Pons (tissue), 1 donor: ENCODE data around the gene SMARCE1.

Experiments
- DNase-seq: peaks from one replicate; pipeline ENCODE4 v3.0.0-alpha.2; 2016; ENCODE audit warnings: low spot score

The SMARCE1 gene

GRCh38 chr17:40647624-40648383 is at the start of gene SMARCE1:
SMARCE1 (minus strand) TSS chr17:40647818; CDS start chr17:40645802, 2,016 bp downstream.
- peak; percentile 48 for DNase-seq

GRCh38 chr17:40697297-40697696 is 49.7 kb upstream of the SMARCE1 start:
- no peak for DNase-seq

GRCh38 chr17:40696651-40697072 is 49.0 kb upstream of the SMARCE1 start:
- no peak for DNase-seq

- no peak for DNase-seq
Measured at GRCh38 chr17:40695874-40696472, 48.4 kb upstream of the SMARCE1 start.

GRCh38 chr17:40694584-40694983 is 47.0 kb upstream of the SMARCE1 start:
- DNase-seq = no peak

- no peak for DNase-seq
Measured at GRCh38 chr17:40687106-40687505, 39.5 kb upstream of the SMARCE1 start.

- no peak for DNase-seq
Measured at GRCh38 chr17:40686192-40686591, 38.6 kb upstream of the SMARCE1 start.

- no peak for DNase-seq
Measured at GRCh38 chr17:40680998-40681397, 33.4 kb upstream of the SMARCE1 start.

- DNase-seq = no peak
Measured at GRCh38 chr17:40679523-40679907, 31.9 kb upstream of the SMARCE1 start.

GRCh38 chr17:40678902-40679522 is 31.4 kb upstream of the SMARCE1 start:
- no peak for DNase-seq

GRCh38 chr17:40675905-40676304 is 28.3 kb upstream of the SMARCE1 start:
- no peak for DNase-seq

- no peak for DNase-seq
Measured at GRCh38 chr17:40672654-40673053, 25.0 kb upstream of the SMARCE1 start.

- no peak for DNase-seq
Measured at GRCh38 chr17:40671282-40671681, 23.7 kb upstream of the SMARCE1 start.

- DNase-seq = no peak
Measured at GRCh38 chr17:40666331-40666730, 18.7 kb upstream of the SMARCE1 start.

- peak; percentile 5 for DNase-seq
Measured at GRCh38 chr17:40664582-40665333, 17.1 kb upstream of the SMARCE1 start, which contains the start of gene KRT222. KRT222 (minus strand) TSS chr17:40665177; CDS start chr17:40665099, 78 bp downstream.

GRCh38 chr17:40663252-40663651 is 15.6 kb upstream of the SMARCE1 start:
- no peak for DNase-seq

- no peak for DNase-seq
Measured at GRCh38 chr17:40659911-40660310, 12.3 kb upstream of the SMARCE1 start.

GRCh38 chr17:40658396-40658795 is 10.8 kb upstream of the SMARCE1 start:
- no peak for DNase-seq

- no peak for DNase-seq
Measured at GRCh38 chr17:40651939-40652338, 4.3 kb upstream of the SMARCE1 start.

GRCh38 chr17:40648384-40648968 is 858 bp upstream of the SMARCE1 start:
- peak; percentile 12 for DNase-seq

GRCh38 chr17:40646791-40647623 is 611 bp downstream of the SMARCE1 start:
- peak; percentile 50 for DNase-seq
